Fibroblast of lung (primary cell): ENCODE data around the gene ATP6V0B. TPM values are rescaled to one million over a fixed set of nuclear protein-coding genes. Genes with fewer than 3 reads are reported as not detected.

ENCODE experiments used
- DNase-seq, 2 donors: peaks; one replicate each; pipeline versions ENCODE4 v3.0.0 to v3.0.0-alpha.2; 2010; ENCODE audit warnings: low read depth in 2 of 2
- H2AFZ ChIP-seq: 2 replicates; pipeline ENCODE4 v1.5.1; 2012; ENCODE audit warnings: low read length, control low read depth, inconsistent platforms
- H3K27ac ChIP-seq: 2 replicates; pipeline ENCODE4 v1.5.1; 2011; ENCODE audit warnings: low read length, control low read depth; ENCODE audit not compliant: insufficient read depth
- H3K27me3 ChIP-seq: 2 replicates; pipeline ENCODE4 v1.5.1; 2011; ENCODE audit warnings: mild to moderate bottlenecking, low read length; ENCODE audit not compliant: control insufficient read depth, insufficient read depth
- H3K36me3 ChIP-seq: 2 replicates; pipeline ENCODE4 v1.5.1; 2011; ENCODE audit warnings: low read length; ENCODE audit not compliant: control insufficient read depth, insufficient read depth
- H3K4me1 ChIP-seq: 2 replicates; pipeline ENCODE4 v1.5.1; 2011; ENCODE audit warnings: low read length; ENCODE audit not compliant: control insufficient read depth, insufficient read depth; ENCODE audit errors: extremely low read depth
- H3K4me2 ChIP-seq: 2 replicates; pipeline ENCODE4 v1.5.1; 2011; ENCODE audit warnings: low read length, control low read depth; ENCODE audit not compliant: insufficient read depth; ENCODE audit errors: extremely low read depth
- H3K4me3 ChIP-seq, 4 experiments: fragments of 200-600 bp in 1 of 4; sonication (generic) in 1 of 4; replicated peaks in 1 of 4; 2 replicates each; pipeline ENCODE4 v1.5.1; 2011 to 2016; ENCODE audit warnings: low read length in 4 of 4, low read depth in 3 of 4, mild to moderate bottlenecking in 3 of 4, control low read depth in 2 of 4, inconsistent platforms in 1 of 4, mixed read lengths in 1 of 4; ENCODE audit not compliant: insufficient read depth in 1 of 4; ENCODE audit errors: control extremely low read depth in 1 of 4
- H3K79me2 ChIP-seq: 2 replicates; pipeline ENCODE4 v1.5.1; 2012; ENCODE audit warnings: mild to moderate bottlenecking, low read length, inconsistent platforms; ENCODE audit not compliant: control insufficient read depth, insufficient read depth
- H3K9ac ChIP-seq: 2 replicates; pipeline ENCODE4 v1.5.1; 2011; ENCODE audit warnings: mild to moderate bottlenecking, low read length, control low read depth; ENCODE audit not compliant: insufficient read depth
- H3K9me3 ChIP-seq: 2 replicates; pipeline ENCODE4 v1.5.1; 2012; ENCODE audit warnings: low read depth, low read length; ENCODE audit not compliant: control insufficient read depth, insufficient read depth
- H4K20me1 ChIP-seq: 2 replicates; pipeline ENCODE4 v1.5.1; 2011; ENCODE audit warnings: low read length; ENCODE audit not compliant: control insufficient read depth, insufficient read depth; ENCODE audit errors: extremely low read depth
- EZH2 ChIP-seq: IDR thresholded peaks from 2 replicates; pipeline ENCODE4 v1.5.1; 2012; ENCODE audit warnings: low read length, control low read depth, mild to moderate bottlenecking; ENCODE audit errors: missing control alignments
- polyA plus RNA-seq, 2 donors: library from polyadenylated mRNA; depleted of rRNA in 1 of 2; stranded (reverse) in 1 of 2; unstranded in 1 of 2; fragments of >200 nt; gene quantifications; 2 replicates each; pipeline ENCODE4 v1.2.1, GENCODE V29; 2011 to 2012; ENCODE audit warnings: missing spikeins in 1 of 2
- total RNA-seq: library from RNA; depleted of rRNA; stranded (reverse); fragments of >200 nt; gene quantifications from 2 replicates; pipeline ENCODE4 v1.2.1, GENCODE V29; 2014
- TF ChIP-seq, protein P1 (sequence below), 2 donors: IDR thresholded peaks in 1 of 2; conservative IDR thresholded peaks in 1 of 2; 1 replicate in 1 of 2; 2 replicates in 1 of 2; pipeline ENCODE4 v1.5.1; 2011 to 2012; ENCODE audit warnings: low read length in 2 of 2, control low read depth in 1 of 2, inconsistent platforms in 1 of 2, low read depth in 1 of 2, mild to moderate bottlenecking in 1 of 2

Gene ATP6V0B
- total and polyA plus RNA-seq, 2 donors (not counting 1 experiment from before 2014, with no cell fraction given): 83.5 to 121 TPM

DNA sequence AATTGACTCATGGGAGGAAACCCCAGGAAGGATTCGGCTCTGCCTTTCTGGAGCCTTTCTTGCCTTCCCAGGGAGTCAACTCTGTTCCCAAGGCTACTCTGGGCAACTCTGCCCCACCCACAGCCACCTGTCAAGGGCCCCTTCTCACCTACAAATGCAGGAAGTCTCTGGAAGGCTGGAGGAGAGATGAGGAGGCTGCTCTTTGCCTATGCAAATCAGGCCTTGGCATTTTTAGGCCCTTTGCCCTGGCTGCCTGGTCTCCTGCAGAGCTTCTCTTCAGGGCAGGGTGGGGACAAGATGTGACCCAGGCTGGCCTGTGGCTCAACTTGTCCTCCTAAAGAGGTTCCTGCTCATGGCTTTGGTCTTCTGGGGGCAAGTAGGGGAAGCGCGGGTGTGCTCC, 51.1 kb downstream of the ATP6V0B start:
- no peaks in the 10 kb centered on the region for H3K79me2 ChIP-seq
- no peak overlapping the region for H3K27ac ChIP-seq
- H3K36me3 ChIP-seq: no peaks in the 10 kb centered on the region
- H3K9me3 ChIP-seq: no peaks in the 10 kb centered on the region
- TF ChIP-seq EZH2: no peak
- TF ChIP-seq, protein P1, sequence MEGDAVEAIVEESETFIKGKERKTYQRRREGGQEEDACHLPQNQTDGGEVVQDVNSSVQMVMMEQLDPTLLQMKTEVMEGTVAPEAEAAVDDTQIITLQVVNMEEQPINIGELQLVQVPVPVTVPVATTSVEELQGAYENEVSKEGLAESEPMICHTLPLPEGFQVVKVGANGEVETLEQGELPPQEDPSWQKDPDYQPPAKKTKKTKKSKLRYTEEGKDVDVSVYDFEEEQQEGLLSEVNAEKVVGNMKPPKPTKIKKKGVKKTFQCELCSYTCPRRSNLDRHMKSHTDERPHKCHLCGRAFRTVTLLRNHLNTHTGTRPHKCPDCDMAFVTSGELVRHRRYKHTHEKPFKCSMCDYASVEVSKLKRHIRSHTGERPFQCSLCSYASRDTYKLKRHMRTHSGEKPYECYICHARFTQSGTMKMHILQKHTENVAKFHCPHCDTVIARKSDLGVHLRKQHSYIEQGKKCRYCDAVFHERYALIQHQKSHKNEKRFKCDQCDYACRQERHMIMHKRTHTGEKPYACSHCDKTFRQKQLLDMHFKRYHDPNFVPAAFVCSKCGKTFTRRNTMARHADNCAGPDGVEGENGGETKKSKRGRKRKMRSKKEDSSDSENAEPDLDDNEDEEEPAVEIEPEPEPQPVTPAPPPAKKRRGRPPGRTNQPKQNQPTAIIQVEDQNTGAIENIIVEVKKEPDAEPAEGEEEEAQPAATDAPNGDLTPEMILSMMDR (conservative IDR thresholded peaks at IDR 0.05 in 1 of 2, IDR thresholded peaks at IDR 0.05 in 1 of 2; ENCODE audit: low read depth in 1 of 2, low read length in 2 of 2): no peak
- H3K4me2 ChIP-seq: no peak overlapping the region
- no peak overlapping the region for H3K4me3 ChIP-seq
- no peaks in the 10 kb centered on the region for H4K20me1 ChIP-seq
- peaks cover 2% of the 10 kb centered on the region for H3K4me1 ChIP-seq
- DNase-seq: no peak
- no peak overlapping the region for H3K9ac ChIP-seq
- no peak overlapping the region for H2AFZ ChIP-seq
- no peaks in the 10 kb centered on the region for H3K27me3 ChIP-seq

DNA sequence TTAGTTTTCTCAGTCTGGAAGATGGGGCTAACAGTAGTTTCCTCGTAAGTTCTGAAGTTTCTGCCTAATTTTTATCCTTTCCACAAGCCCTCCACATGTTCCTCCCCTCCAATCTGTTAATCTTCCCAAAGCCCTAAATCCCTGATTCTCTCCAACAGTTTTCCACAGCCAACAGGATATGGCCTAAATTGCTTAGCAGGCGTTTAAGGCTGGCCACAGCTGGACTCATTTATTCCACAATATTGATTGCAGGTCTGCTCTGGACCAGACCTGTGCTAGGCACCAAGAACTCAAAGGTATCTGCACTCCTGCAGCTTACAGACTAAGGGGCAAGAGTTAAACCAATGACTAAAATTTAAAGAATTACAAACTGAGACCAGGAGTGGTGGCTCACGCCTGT, 52.6 kb downstream of the ATP6V0B start:
- no peak overlapping the region for H3K9ac ChIP-seq
- H3K27me3 ChIP-seq: no peaks in the 10 kb centered on the region
- no peaks in the 10 kb centered on the region for H4K20me1 ChIP-seq
- H3K4me1 ChIP-seq: peaks cover 5% of the 10 kb centered on the region
- no peaks in the 10 kb centered on the region for H3K9me3 ChIP-seq
- H3K4me2 ChIP-seq: no peak overlapping the region
- H3K36me3 ChIP-seq: no peaks in the 10 kb centered on the region
- H3K4me3 ChIP-seq: no peak overlapping the region
- TF ChIP-seq, protein P1 (conservative IDR thresholded peaks at IDR 0.05 in 1 of 2, IDR thresholded peaks at IDR 0.05 in 1 of 2; ENCODE audit: low read depth in 1 of 2, low read length in 2 of 2): no peak
- no peak for TF ChIP-seq EZH2
- no peak overlapping the region for H2AFZ ChIP-seq
- H3K27ac ChIP-seq: no peak overlapping the region
- DNase-seq: no peak
- no peaks in the 10 kb centered on the region for H3K79me2 ChIP-seq

Other genes with a start within 250 kb of the ATP6V0B start
- gene ARTN, start 41.2 kb upstream of the ATP6V0B start, total RNA-seq: 0.50 TPM in 1 of 2 replicates, not detected in the other
- 0.06 TPM in 1 of 2 replicates, not detected in the other for gene ARTN, start 41.2 kb upstream of the ATP6V0B start, polyA plus RNA-seq
- 13.1 and 18.5 TPM in 2 replicates for gene IPO13, start 28.0 kb upstream of the ATP6V0B start, total RNA-seq
- gene IPO13, start 28.0 kb upstream of the ATP6V0B start, polyA plus RNA-seq: 12.8 and 19.1 TPM in 2 replicates
- 9.1 and 12.8 TPM in 2 replicates for gene DPH2, start 5.0 kb upstream of the ATP6V0B start, total RNA-seq
- 11.2 and 17.5 TPM in 2 replicates for gene DPH2, start 5.0 kb upstream of the ATP6V0B start, polyA plus RNA-seq
- 46.0 and 55.0 TPM in 2 replicates for gene B4GALT2, start 4.2 kb downstream of the ATP6V0B start, total RNA-seq
- gene B4GALT2, start 4.2 kb downstream of the ATP6V0B start, polyA plus RNA-seq: 40.6 and 40.7 TPM in 2 replicates
- gene CCDC24, start 16.6 kb downstream of the ATP6V0B start, total RNA-seq: 1.0 and 3.5 TPM in 2 replicates
- gene CCDC24, start 16.6 kb downstream of the ATP6V0B start, polyA plus RNA-seq: 0.63 and 0.94 TPM in 2 replicates
- 13.6 and 19.5 TPM in 2 replicates for gene SLC6A9, start 56.5 kb downstream of the ATP6V0B start, total RNA-seq
- 3.3 and 3.4 TPM in 2 replicates for gene SLC6A9, start 56.5 kb downstream of the ATP6V0B start, polyA plus RNA-seq
- under 0.01 and 0.50 TPM in 2 replicates for gene KLF17, start 143.9 kb downstream of the ATP6V0B start, total RNA-seq
- 0.05 and 0.20 TPM in 2 replicates for gene KLF17, start 143.9 kb downstream of the ATP6V0B start, polyA plus RNA-seq
- gene KLF18, start 166.7 kb downstream of the ATP6V0B start, total RNA-seq: not detected in 2 replicates
- not detected in 2 replicates for gene KLF18, start 166.7 kb downstream of the ATP6V0B start, polyA plus RNA-seq
- 17.2 and 23.6 TPM in 2 replicates for gene DMAP1, start 238.5 kb downstream of the ATP6V0B start, total RNA-seq
- 21.1 and 26.8 TPM in 2 replicates for gene DMAP1, start 238.5 kb downstream of the ATP6V0B start, polyA plus RNA-seq